GM18502 (cell line): Measurements from ENCODE around the gene CARMIL1.

Experiments used
- ATAC-seq: cut with Tn5 transposase; IDR thresholded peaks from one replicate; pipeline ENCODE4 v1.9.1; 2021; ENCODE audit warnings: mild to moderate bottlenecking; ENCODE audit not compliant: unreplicated experiment, poor library complexity

The CARMIL1 gene

DNA sequence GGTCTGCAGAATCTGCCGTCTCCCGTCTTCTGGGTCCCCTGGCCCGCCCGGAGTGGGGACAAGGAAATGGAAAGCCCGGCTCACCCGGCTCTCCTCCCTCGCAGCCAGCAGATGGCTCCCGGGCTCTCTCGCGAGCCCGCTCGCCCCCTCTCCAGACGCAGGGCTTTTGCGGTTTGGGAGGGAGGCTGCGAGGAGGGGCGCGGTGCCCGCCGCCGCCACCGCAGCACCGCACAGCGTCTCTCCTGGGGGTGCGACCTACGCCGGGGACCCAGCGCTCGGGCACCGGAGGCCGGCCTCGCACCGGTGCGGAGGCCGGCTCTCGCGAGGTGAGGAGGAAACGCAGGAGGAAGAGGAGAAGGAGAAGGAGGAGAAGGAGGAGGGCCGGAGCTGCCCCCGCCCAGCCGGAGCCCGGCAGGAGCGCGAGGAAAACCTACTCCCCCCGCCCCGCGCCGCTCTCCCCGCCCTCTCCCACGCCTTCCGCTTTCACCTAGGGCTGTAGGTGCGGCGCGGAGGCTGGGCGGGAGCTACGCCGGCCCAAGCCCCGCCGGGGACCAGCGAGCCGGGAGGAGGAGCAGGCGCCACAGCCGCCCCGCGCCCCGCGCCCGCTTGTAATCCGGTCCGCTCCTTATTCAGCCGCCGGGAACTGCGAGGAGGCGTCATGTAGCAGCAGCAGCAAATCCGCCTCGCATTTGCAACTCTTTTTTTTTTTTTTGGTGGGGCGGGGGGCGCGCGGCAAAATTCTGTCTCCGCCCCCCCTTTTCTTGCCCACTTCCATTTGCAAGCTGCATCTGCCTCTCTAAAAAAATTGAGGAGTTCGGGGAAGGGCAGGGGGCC is at the start of gene CARMIL1:
TSS of gene CARMIL1 (plus strand) at position 461 of the 834 bp plus-strand sequence. CDS start 422 bp downstream, outside the sequence.
- ATAC-seq, result peak; percentile 81

DNA sequence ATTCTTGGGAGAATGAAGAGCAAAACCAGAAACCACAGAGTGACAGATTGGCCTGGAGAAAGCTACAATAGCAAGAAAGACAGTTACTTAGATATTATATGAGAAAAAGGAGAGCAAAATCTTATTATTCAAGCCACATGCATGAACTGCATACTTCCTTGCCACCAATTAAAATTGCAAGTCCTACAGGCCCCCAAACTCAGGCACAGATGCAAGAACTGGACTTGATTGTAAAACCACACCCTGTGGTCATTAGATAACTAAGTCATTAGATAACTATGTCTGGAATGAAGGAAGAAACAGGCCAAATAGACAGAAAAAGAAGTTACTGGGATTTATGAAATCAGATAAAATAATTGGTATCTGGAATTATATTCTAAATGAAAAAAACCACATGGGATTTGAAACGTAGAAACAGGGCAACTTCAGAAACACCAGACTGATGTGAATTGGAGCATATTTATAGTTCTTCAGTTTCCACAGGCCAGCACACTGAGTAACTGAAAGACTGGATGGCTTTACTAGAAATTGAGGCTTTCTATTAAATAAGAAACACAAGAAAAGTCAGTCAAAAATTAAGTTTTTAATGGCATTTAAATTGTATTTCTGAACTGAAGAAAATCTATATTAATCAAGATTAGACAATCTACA is 49.4 kb upstream of the CARMIL1 start:
- no peak for ATAC-seq

DNA sequence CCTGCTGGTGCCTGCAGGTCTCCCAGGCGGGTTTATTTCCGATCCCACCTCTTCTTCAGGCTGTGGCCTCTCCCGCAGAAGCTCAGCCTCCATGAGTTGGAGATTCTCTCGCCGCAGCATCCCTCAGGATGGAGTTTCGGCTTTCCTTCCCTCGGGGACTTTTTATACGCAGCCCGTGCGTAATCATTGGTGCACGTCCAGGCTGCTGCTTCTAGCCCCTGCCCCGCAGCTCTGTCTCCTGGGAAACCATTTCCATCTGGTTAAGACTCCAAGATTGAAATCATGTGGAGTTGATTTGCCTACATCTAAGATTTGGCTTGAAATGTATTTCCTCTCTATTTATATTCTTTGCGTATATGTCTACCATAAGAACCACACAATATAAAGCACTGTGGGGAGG is 46.7 kb upstream of the CARMIL1 start:
- no peak for ATAC-seq

DNA sequence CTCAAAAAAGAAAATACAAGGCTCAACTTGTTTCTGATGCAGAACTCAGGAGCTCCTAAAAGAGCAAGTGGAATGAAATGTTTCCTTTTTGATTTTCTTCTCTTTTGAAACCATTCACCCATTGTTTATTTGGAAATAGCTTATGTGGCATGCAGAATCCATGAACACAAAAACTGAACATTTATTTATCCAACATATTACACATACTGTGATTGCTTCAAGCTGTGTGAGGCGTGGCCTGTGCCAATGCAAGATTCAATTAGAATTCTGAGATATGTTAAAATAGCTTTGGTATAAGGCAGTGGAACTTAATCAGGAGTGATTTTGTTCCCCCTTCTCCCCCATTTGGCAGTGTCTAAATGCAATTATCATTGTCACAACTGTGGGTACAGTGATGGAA is 45.9 kb upstream of the CARMIL1 start:
- ATAC-seq, result no peak

DNA sequence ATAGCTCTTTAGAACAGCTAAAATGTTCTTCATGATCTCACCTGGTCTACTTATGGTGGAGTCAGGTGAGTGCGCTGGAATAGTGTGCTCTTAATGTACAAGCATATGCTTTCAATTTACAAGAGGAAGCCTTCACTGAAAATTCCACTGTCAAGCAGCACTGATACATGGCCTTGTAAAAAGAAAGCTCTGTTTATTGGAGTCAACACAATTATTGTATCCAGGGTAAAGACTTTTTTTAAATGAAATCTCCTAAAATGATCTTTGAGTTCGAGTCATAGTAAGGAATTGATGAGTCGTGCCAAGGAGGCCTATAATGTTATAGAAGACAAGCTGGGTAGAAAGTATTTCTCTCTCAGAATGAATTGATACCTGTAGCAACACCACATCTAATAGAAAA is 41.6 kb upstream of the CARMIL1 start:
- no peak for ATAC-seq

DNA sequence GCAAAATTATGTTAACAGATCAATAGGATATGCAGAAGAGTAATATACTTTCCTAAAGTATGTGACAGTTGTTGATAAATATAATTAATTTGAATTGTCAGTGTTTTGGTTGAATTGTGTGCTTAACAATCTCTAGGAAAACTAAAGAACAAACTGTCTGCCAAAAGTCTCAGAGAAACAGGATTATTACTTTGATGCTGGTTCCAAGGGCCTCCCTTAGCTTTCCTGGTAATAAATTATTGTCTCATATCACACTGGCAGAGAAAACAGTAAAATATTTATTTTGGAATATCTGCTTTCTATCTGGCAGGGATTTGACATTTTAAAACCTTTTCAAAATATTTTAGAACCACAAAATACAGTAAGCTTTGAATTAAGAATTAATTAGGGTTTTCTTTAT is 40.1 kb upstream of the CARMIL1 start:
- ATAC-seq, result no peak

DNA sequence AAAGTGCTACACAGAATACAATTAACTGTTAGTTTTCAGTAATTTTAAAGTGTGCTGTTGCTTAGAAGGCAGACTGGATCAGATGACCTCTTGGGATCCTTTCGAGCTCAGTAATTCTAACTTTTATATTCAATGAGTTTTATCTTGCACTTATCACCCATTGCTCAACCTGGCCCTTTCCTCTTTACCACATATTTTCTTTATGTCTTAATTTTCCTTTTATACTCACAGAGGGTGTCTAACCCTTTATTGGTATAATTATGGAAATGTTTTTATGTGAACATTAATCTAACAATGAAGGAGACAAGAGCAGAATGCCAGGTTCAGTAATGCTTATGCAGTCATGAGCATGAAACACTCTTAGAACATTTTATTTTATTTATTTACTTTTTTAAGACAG is 39.7 kb upstream of the CARMIL1 start:
- no peak for ATAC-seq

DNA sequence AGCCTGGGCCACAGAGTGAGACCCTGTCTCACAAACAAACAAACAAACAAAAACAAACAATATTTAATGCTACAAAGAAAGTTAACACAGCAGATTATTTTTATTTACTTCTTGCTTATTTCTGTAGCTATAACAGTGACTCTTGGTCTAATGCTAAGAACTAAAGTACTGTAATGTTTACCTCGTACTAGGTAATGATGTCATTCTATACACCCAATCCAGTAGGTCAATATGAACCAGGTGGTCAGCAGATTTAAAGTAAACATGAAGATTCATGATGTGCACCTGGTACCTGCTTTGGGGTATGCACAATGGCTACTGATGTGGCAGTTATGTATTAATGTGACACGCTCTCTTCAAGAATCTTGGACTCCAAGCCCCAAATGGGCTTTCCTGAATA is 36.6 kb upstream of the CARMIL1 start:
- ATAC-seq, result no peak

DNA sequence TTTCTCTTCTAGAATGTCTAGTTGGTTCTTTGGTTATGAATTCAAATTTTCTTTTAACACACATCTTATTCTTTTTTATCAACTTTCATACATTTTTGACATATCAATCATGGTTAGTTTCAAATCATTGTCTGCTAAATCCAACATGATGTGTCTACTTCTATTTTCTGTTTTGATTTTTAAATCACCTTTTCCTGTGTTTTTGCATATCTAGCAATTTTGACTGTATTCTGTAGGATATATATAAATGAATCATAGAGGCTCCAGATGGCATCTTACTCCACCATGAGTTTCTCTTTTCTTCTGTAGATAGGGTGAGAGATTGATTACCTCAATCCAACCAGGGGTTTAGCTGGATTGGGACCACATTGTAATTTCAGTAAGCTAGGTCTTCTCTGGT is 34.3 kb upstream of the CARMIL1 start:
- ATAC-seq, result no peak

DNA sequence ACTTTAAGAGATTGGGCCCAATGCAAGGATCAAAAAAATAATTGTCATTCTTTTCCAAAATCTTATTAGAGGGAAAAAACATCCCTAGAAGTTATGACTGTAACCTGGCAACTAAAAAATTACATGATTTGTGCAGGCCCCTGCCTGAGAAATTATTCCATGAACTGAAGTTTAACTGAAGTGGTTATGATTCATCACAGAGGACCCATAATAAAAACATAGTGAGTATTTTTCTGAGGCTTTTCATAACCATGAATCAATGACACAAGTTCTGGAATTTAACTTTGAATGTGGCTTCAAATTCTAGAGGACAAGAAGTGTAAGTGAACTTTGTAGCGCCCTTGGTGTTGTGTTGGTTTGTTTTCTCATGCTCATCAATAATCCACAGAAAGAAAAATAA is 31.1 kb upstream of the CARMIL1 start:
- ATAC-seq, result no peak

DNA sequence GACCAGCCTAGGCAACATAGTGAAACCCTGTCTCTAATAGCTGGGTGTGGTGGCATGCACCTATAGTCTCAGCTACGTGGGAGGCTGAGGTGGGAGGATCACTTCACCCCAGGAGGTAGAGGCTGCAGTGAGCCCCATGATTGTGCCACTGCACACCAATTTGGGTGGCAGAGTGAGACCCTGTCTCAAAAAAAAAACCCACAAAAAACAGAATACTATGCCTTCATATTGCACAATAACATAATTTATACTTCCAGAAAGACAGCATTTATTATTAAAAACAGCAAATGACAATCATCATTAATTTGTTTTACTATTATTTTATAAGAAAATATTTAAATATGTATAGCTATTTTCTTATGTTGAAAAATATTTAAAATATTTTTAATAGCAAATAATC is 30.0 kb upstream of the CARMIL1 start:
- ATAC-seq, result no peak

DNA sequence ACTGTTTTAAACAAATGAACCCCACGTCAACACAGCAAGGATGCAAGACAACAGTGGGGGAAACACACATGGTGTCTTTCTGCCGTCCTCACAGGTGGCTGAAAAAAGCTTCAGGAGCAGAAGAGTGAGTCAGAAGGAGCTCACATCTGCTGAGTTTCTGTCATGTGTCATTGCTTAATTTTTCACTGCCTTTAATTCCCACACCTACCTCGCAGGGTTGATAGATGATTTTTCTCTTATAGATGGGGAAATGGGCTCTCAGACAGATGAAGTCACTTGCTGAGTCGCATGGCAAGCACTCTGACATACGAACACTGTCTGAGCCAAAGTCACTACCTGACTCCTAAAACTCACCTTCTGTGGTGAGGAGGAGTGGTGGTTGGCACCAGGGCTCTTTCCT is 28.3 kb upstream of the CARMIL1 start:
- peak; percentile 57 for ATAC-seq

DNA sequence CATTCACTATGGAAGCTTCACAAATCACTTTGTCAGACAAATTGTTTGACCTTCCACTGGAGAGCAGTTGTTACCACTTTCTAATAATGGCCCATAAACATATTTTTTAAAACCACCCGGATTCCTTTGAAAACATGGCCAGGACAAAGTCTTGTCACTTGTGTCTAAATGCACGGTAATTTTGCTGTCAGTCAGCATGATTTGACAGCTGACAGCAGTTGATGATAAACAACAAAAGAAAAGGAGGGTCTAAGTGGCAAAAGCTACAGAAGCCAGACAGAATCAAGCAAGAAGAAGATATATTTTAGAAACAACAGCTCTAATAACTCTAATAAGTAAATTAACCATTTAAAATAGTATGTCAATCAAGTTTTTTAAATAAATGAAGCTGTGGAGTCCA is 27.7 kb upstream of the CARMIL1 start:
- ATAC-seq, result no peak

DNA sequence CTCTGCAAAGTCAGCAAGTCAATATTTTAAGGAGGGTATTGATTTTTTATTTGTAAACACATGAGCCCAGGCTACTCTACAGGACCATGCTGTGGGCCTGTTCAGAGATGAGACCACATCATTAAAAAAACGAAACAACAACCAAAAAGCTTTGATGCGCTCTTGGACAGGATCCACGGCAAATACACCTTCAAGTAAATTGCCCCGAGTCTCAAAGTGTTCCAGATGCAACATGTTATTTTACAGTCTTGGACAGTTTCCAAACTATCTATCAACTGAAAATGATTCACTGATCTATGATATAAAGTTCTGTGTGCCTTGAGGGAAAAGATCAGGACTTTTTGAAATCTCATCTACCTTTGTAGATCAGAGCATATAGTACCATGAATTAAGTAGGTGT is 25.8 kb upstream of the CARMIL1 start:
- no peak for ATAC-seq

DNA sequence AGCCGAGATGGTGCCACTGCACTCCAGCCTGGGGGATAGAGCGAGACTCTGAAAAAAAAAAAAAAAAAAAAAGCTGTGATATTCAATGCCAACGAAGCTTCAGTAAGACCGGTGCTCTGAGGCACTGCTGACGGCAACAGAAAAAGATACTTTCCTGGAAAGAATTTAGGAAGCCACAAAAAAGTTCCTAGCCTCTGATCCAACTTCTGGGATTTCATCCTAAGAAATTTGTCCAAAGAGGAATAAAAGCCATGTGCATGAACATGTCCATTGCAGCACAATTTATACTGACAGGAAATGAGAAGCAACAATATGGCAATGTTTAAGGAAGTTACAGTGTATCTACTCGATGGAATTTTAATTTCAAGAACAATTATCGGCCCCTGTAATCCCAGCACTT is 24.5 kb upstream of the CARMIL1 start:
- no peak for ATAC-seq

DNA sequence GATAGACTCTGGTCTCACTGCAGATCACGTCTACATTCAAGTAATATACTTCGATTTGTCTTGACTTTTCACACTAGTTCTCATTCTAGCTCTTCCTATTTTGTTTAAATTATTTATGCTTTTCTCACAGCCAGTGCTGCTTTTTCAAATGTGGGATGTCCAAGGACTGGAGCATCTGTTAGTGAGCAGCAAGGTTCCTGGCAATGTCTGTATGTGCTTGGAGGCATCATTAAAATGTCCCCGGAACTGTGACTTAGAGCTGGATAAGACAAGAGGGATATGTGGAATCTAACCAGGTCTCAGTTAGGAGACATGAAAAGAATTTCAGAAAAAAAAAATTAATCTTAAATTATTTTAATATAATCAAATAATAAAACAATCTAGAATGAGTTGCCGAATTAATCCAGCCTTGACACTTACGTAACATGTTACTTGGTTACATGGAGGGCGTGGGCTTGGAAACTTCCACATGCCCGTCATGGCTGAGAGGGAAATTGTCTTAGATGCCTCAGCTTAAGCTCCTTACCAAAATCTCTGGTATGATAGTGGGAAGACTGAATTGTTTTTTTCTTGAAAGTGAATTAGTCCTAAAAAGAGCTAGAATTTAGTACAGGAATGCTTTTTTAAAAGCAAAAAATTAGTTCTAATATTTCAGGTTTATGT is 21.4 kb upstream of the CARMIL1 start:
- ATAC-seq, result no peak

DNA sequence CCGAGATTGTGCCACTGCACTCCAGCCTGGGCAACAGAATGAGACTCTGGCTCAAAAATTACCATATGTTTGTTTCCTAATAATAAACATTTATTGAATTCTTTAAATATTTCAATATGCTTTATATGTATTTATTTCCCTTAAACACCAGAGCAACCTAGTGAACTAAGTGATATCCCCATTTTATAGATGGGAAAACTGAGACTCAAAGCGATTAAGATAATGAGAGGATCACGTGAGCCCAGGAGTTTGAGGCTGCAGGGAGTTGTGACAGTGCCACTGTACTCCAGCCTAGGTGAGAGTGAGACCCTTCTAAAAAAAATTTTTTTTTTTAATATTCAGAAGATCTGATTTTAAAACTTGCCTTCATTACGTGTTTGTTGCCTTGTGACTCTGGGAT is 19.4 kb upstream of the CARMIL1 start:
- ATAC-seq, result no peak

DNA sequence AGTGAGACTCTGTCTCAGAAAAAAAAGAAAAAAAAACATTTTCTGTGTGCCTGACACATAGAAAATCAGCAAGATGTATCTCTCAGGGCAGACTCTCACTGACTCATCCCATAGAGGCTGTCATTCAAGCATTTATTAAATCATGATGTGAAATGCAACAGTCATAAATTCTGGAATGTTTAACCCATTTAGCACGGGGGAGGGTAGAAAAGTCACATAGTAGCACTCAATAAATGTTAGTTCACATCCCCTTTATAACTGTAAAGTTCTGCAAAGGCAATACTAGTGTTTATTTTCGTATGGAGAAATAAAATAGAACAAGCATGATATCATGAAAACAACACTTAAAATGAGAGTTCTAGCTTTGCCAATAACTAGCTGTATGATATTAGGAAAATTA is 15.5 kb upstream of the CARMIL1 start:
- no peak for ATAC-seq

DNA sequence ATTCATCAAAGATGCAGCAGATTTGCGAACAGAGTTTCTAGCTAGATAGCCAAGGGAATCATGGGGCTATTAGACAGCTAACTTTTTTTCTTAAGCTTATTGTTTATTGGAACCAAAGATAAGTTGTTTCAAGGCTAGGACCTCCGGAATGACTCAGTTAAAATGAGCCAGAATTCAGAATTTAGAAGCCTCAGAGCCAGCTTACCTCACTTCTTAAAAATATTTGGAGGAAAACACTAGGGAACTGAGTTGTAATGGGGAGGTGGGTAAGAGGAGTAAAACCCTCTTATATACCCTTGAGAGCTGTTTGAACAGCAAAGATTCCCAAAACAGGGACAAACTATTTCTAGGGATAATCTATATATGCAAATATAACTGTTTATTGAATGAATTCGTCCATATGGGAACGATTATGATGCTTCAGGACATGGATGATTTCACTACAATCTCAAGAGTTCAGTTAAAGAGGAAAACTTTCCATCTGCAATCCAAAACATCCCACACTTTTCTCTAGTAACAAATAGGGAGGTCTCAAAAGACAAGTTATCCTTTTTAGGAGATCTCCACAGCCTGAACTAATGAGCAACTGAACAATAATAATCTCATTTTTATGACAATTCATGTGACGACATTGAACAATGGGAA is 12.6 kb upstream of the CARMIL1 start:
- no peak for ATAC-seq

DNA sequence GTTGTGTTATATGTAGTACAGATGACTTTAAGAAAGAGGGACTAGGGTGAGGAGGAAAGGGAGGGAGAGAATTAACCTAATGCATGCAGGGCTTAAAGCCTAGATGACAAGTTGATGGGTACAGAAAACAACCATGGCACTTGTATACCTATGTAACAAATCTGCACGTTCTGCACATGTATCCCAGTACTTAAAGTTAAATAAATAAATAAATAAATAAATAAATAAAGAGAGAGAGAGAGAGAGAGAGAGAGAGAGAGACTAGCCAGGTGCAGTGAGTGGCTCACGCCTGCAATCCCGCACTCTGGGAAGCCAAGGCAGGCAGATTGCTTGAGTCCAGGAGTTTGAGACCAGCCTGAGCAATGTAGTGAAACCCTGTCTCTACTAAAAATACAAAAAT is 11.5 kb upstream of the CARMIL1 start:
- no peak for ATAC-seq

DNA sequence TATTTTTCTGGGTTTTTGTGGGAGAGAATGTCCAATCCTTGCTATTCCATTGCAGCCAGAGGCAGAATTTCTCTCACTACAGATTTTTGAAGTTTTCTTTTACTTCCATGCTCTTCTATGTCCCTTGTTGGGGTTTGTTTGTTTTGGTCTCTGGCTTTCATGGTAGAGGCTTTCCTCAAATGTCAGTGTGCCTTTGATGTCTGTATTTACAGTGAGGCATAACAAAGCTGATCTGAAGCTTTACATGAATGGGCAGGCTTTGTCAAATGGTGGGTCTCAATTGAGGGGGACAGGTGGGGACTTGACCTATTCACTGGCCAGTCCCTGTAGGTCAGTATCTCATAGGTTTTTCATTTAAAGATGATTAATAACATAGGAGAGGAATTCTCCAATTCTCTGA is 8.6 kb upstream of the CARMIL1 start:
- no peak for ATAC-seq
